CD4-positive, CD25-positive, alpha-beta regulatory T cell (primary cell): ENCODE measurements around the gene ADAMTSL3. TPM values are rescaled to one million over a fixed set of nuclear protein-coding genes. Genes with fewer than 3 reads are reported as not detected.

Experiments
- ATAC-seq, 2 donors: fragments of 150-1000 bp; cut with Tn5 transposase; one replicate each; pipeline ENCODE4 v1.10.0; 2021; ENCODE audit warnings: low read depth in 2 of 2, moderate number of reproducible peaks in 2 of 2, moderate library complexity in 1 of 2
- DNase-seq, 3 donors: peaks; one replicate each; pipeline versions ENCODE4 v3.0.0 to v3.0.0-alpha.2; 2012 to 2022; ENCODE audit warnings: mixed read lengths in 1 of 3
- H3K27ac ChIP-seq: one replicate; pipeline ENCODE4 v1.7.0; 2013; ENCODE audit warnings: mild to moderate bottlenecking, low read length; ENCODE audit not compliant: insufficient read depth, poor library complexity, severe bottlenecking
- H3K27me3 ChIP-seq: one replicate; pipeline ENCODE4 v1.7.0; 2013; ENCODE audit warnings: low read length; ENCODE audit not compliant: control insufficient read depth, insufficient read depth
- H3K36me3 ChIP-seq: one replicate; pipeline ENCODE4 v1.7.0; 2013; ENCODE audit warnings: mild to moderate bottlenecking, low read length, moderate library complexity; ENCODE audit not compliant: control insufficient read depth, insufficient read depth
- H3K4me1 ChIP-seq: 2 replicates; pipeline ENCODE4 v1.7.0; 2013; ENCODE audit warnings: mild to moderate bottlenecking, low read length; ENCODE audit not compliant: insufficient read depth, control insufficient read depth, poor library complexity, severe bottlenecking
- H3K4me3 ChIP-seq: one replicate; pipeline ENCODE4 v1.7.0; 2013; ENCODE audit warnings: low read depth, mild to moderate bottlenecking, low read length, moderate library complexity
- H3K9me3 ChIP-seq, 2 experiments: 1 replicate in 1 of 2; 2 replicates in 1 of 2; pipeline ENCODE4 v1.7.0; 2013; ENCODE audit warnings: low read length in 2 of 2, mild to moderate bottlenecking in 1 of 2, moderate library complexity in 1 of 2; ENCODE audit not compliant: control insufficient read depth in 2 of 2
- H3K27ac Mint-ChIP-seq, 3 donors: one replicate each; pipeline ENCODE4 v1.8.0; 2020 to 2022; ENCODE audit warnings: mild to moderate bottlenecking in 3 of 3, mixed read lengths in 3 of 3, moderate library complexity in 2 of 3
- H3K27me3 Mint-ChIP-seq: one replicate; pipeline ENCODE4 v1.8.0; 2022; ENCODE audit warnings: mild to moderate bottlenecking, mixed read lengths
- H3K36me3 Mint-ChIP-seq: one replicate; pipeline ENCODE4 v1.8.0; 2020; ENCODE audit warnings: mixed read lengths
- H3K4me1 Mint-ChIP-seq, 4 donors: one replicate each; pipeline ENCODE4 v1.8.0; 2020 to 2022; ENCODE audit warnings: mixed read lengths in 4 of 4, mild to moderate bottlenecking in 1 of 4
- H3K4me3 Mint-ChIP-seq, 4 donors: one replicate each; pipeline ENCODE4 v1.8.0; 2020 to 2022; ENCODE audit warnings: mild to moderate bottlenecking in 4 of 4, mixed read lengths in 4 of 4, moderate library complexity in 3 of 4
- H3K9me3 Mint-ChIP-seq, 7 donors: one replicate each; pipeline ENCODE4 v1.8.0; 2020 to 2022; ENCODE audit warnings: mixed read lengths in 7 of 7, mild to moderate bottlenecking in 3 of 7, moderate library complexity in 2 of 7
- polyA plus RNA-seq, 4 donors: library from polyadenylated mRNA; unstranded; fragments of 300-500 nt; fragmentation: Illumina TruSeq; gene quantifications; one replicate each; pipeline ENCODE4 v1.2.3, GENCODE V29; 2021
- total RNA-seq: library from RNA; stranded (reverse); gene quantifications from one replicate; pipeline ENCODE4 v1.2.3, GENCODE V29; 2022

Gene ADAMTSL3
- total and polyA plus RNA-seq, 5 donors from 2014 or later: not detected

DNA sequence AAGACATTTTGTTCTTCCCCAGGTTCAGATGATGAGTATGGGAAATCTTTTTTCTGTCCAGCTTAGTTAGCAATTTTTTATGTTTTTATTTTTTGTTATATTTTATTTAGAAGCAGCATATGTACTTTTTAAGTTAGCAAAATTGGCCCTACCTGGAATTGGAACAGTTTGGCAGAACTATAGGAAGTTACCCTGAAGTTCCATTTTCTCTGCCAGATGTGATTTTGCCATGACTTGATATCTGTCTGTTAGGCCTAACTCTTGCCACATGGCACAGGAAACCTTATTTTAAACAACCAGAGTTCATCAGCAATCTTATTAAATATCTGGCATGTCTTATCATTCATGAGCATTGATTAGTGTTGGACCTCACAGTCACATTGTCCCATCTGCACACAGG is 67.1 kb downstream of the ADAMTSL3 start:
- Histone ChIP-seq H3K9me3 (no peaks in the 10 kb centered on the region), H3K4me3 (no peak overlapping the region), H3K36me3 (no peaks in the 10 kb centered on the region), H3K27ac (no peak overlapping the region), H3K4me1 (no peaks in the 10 kb centered on the region), H3K27me3 (no peaks in the 10 kb centered on the region)
- DNase-seq (no peak), ATAC-seq (no peak)
- Mint-ChIP-seq H3K4me3 (no peak overlapping the region), H3K4me1 (no peaks in the 10 kb centered on the region), H3K27me3 (peaks cover 5% of the 10 kb centered on the region), H3K36me3 (no peaks in the 10 kb centered on the region), H3K27ac (no peak overlapping the region), H3K9me3 (peaks cover 0 to 2% (median 0%) of the 10 kb centered on the region in 7 donors)

- peaks cover 0 to 4% (median 2%) of the 10 kb centered on the region in 7 donors for H3K9me3 Mint-ChIP-seq
- Histone ChIP-seq H3K27me3 (no peaks in the 10 kb centered on the region), H3K27ac (no peak overlapping the region), H3K36me3 (no peaks in the 10 kb centered on the region), H3K9me3 (no peaks in the 10 kb centered on the region), H3K4me1 (no peaks in the 10 kb centered on the region), H3K4me3 (no peak overlapping the region)
- no peak overlapping the region for H3K4me3 Mint-ChIP-seq
- ATAC-seq: no peak
- DNase-seq: no peak
- H3K4me1 Mint-ChIP-seq: no peaks in the 10 kb centered on the region
- no peak overlapping the region for H3K27ac Mint-ChIP-seq
- H3K27me3 Mint-ChIP-seq: peaks cover 5% of the 10 kb centered on the region
- no peaks in the 10 kb centered on the region for H3K36me3 Mint-ChIP-seq
Measured at GRCh38 chr15:83721981-83722380, 68.1 kb downstream of the ADAMTSL3 start.

DNA sequence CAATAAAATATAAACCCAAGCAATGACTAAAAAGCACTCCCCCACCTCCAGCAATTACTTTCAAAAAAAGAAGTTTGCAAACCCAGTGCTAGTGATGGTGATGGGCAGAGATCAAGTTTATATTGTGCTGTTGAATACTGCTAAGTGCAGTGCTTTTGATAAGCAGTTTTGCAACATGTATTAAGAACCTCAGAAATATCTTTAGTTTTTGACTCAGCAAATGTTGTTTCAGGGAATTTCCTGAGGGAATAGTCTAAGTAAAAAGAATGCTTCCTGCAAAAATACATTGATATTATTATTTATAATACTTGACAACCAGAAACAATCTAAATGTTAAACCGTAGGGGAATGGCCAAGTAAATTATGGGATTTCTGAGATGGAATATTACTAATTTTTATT is 69.3 kb downstream of the ADAMTSL3 start:
- no peak overlapping the region for H3K27ac Mint-ChIP-seq
- Histone ChIP-seq H3K36me3 (no peaks in the 10 kb centered on the region), H3K27me3 (no peaks in the 10 kb centered on the region), H3K4me3 (no peak overlapping the region), H3K4me1 (no peaks in the 10 kb centered on the region), H3K27ac (no peak overlapping the region), H3K9me3 (no peaks in the 10 kb centered on the region)
- no peaks in the 10 kb centered on the region for H3K36me3 Mint-ChIP-seq
- H3K4me1 Mint-ChIP-seq: no peaks in the 10 kb centered on the region
- DNase-seq: no peak
- H3K4me3 Mint-ChIP-seq: no peak overlapping the region
- H3K9me3 Mint-ChIP-seq: peaks cover 0 to 7% (median 2%) of the 10 kb centered on the region in 7 donors
- ATAC-seq: no peak
- H3K27me3 Mint-ChIP-seq: peaks cover 5% of the 10 kb centered on the region

- Mint-ChIP-seq H3K4me3 (no peak overlapping the region), H3K27ac (no peak overlapping the region), H3K4me1 (no peaks in the 10 kb centered on the region), H3K9me3 (peaks cover 0 to 6% (median 0%) of the 10 kb centered on the region in 7 donors), H3K36me3 (no peaks in the 10 kb centered on the region), H3K27me3 (no peaks in the 10 kb centered on the region)
- Histone ChIP-seq H3K27me3 (no peaks in the 10 kb centered on the region), H3K36me3 (no peaks in the 10 kb centered on the region), H3K27ac (no peak overlapping the region), H3K4me1 (no peaks in the 10 kb centered on the region), H3K9me3 (no peaks in the 10 kb centered on the region), H3K4me3 (no peak overlapping the region)
- no peak for DNase-seq
- no peak for ATAC-seq
Measured at GRCh38 chr15:83732196-83732595, 78.3 kb downstream of the ADAMTSL3 start.

GRCh38 chr15:83732770-83733169 is 78.8 kb downstream of the ADAMTSL3 start:
- Histone ChIP-seq H3K27me3 (no peaks in the 10 kb centered on the region), H3K4me1 (no peaks in the 10 kb centered on the region), H3K27ac (no peak overlapping the region), H3K36me3 (no peaks in the 10 kb centered on the region), H3K4me3 (no peak overlapping the region), H3K9me3 (no peaks in the 10 kb centered on the region)
- H3K27me3 Mint-ChIP-seq: no peaks in the 10 kb centered on the region
- no peaks in the 10 kb centered on the region for H3K4me1 Mint-ChIP-seq
- ATAC-seq (no peak), DNase-seq (no peak)
- H3K36me3 Mint-ChIP-seq: no peaks in the 10 kb centered on the region
- no peak overlapping the region for H3K27ac Mint-ChIP-seq
- H3K4me3 Mint-ChIP-seq: no peak overlapping the region
- peaks cover 0 to 6% (median 0%) of the 10 kb centered on the region in 7 donors for H3K9me3 Mint-ChIP-seq

DNA sequence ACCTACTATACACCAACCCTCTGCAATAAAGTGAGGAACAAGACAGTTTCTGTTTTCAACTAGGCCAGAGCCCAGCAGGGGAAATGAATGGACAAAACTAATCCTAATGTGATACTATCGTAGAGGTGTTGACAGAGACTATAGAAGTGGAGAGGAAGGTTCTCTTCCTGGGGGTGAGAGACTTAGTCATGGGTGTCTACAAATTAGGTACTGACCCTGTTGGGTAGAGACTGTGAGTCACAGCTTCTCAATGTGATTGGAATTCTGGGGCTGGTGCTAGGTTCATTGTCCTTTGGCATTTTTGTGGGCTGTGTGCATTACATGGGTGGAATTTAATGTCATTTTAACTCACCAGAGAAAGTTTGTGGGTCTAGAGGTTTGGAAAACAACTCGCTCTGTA is 79.3 kb downstream of the ADAMTSL3 start:
- Mint-ChIP-seq H3K27me3 (no peaks in the 10 kb centered on the region), H3K36me3 (no peaks in the 10 kb centered on the region), H3K9me3 (peaks cover 0 to 3% (median 0%) of the 10 kb centered on the region in 7 donors), H3K27ac (no peak overlapping the region), H3K4me1 (no peaks in the 10 kb centered on the region), H3K4me3 (no peak overlapping the region)
- Histone ChIP-seq H3K9me3 (no peaks in the 10 kb centered on the region), H3K27ac (no peak overlapping the region), H3K36me3 (no peaks in the 10 kb centered on the region), H3K4me3 (no peak overlapping the region), H3K27me3 (no peaks in the 10 kb centered on the region), H3K4me1 (no peaks in the 10 kb centered on the region)
- ATAC-seq: no peak
- DNase-seq: no peak

- Mint-ChIP-seq H3K4me1 (no peaks in the 10 kb centered on the region), H3K27me3 (no peaks in the 10 kb centered on the region), H3K9me3 (peaks cover 0 to 3% (median 0%) of the 10 kb centered on the region in 7 donors), H3K4me3 (no peak overlapping the region), H3K27ac (no peak overlapping the region), H3K36me3 (no peaks in the 10 kb centered on the region)
- Histone ChIP-seq H3K4me3 (no peak overlapping the region), H3K36me3 (no peaks in the 10 kb centered on the region), H3K27me3 (no peaks in the 10 kb centered on the region), H3K27ac (no peak overlapping the region), H3K4me1 (no peaks in the 10 kb centered on the region), H3K9me3 (no peaks in the 10 kb centered on the region)
- no peak for DNase-seq
- ATAC-seq: no peak
Measured at GRCh38 chr15:83733691-83734090, 79.8 kb downstream of the ADAMTSL3 start.

DNA sequence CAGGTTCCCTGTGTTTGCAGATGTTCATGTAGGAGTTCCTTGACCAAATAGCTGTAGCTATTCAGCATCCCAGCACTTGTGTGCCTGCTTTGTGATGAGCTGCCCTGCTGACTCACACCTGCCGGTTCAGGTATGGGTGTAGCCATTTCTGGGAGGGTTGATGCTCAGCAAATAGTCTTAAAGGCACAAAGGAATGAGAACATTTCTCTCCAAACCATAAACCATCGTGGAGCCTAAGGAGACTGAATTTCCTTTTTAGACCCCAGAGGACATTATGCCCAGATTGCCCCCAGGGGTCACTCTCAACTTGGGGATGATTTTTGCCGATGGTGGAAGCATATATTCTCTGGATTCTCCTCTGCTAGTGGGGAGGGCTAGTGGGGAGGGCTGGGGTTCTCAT is 80.6 kb downstream of the ADAMTSL3 start:
- Histone ChIP-seq H3K4me1 (no peaks in the 10 kb centered on the region), H3K27ac (no peak overlapping the region)
- no peak overlapping the region for H3K4me3 Mint-ChIP-seq

More for the DNA sequence above, 80.6 kb downstream of the ADAMTSL3 start:
- Mint-ChIP-seq H3K9me3 (peaks cover 0 to 3% (median 0%) of the 10 kb centered on the region in 7 donors), H3K27me3 (no peaks in the 10 kb centered on the region), H3K36me3 (no peaks in the 10 kb centered on the region), H3K27ac (no peak overlapping the region), H3K4me1 (no peaks in the 10 kb centered on the region)
- Histone ChIP-seq H3K9me3 (no peaks in the 10 kb centered on the region), H3K36me3 (no peaks in the 10 kb centered on the region), H3K27me3 (no peaks in the 10 kb centered on the region), H3K4me3 (no peak overlapping the region)
- ATAC-seq (no peak), DNase-seq (no peak)
